PC-9 (cell line): ENCODE results near the gene ZCCHC8.

ENCODE experiments used
- EZH2 ChIP-seq: fragments of 200-600 bp; sonication (generic); IDR thresholded peaks from 2 replicates; pipeline ENCODE4 v1.8.0; 2017; ENCODE audit warnings: antibody characterized with exemption, low read depth
- TF ChIP-seq, protein P1 (sequence below): fragments of 200-600 bp; sonication (generic); conservative IDR thresholded peaks from 2 replicates; pipeline ENCODE4 v1.6.1; 2017; ENCODE audit warnings: mixed run types, antibody characterized with exemption, mild to moderate bottlenecking, moderate library complexity

- no peak for TF ChIP-seq EZH2
- TF ChIP-seq, protein P1, sequence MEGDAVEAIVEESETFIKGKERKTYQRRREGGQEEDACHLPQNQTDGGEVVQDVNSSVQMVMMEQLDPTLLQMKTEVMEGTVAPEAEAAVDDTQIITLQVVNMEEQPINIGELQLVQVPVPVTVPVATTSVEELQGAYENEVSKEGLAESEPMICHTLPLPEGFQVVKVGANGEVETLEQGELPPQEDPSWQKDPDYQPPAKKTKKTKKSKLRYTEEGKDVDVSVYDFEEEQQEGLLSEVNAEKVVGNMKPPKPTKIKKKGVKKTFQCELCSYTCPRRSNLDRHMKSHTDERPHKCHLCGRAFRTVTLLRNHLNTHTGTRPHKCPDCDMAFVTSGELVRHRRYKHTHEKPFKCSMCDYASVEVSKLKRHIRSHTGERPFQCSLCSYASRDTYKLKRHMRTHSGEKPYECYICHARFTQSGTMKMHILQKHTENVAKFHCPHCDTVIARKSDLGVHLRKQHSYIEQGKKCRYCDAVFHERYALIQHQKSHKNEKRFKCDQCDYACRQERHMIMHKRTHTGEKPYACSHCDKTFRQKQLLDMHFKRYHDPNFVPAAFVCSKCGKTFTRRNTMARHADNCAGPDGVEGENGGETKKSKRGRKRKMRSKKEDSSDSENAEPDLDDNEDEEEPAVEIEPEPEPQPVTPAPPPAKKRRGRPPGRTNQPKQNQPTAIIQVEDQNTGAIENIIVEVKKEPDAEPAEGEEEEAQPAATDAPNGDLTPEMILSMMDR: no peak
These were observed 40.7 kb downstream of the ZCCHC8 start for GRCh38 chr12:122460061-122460460.
